ENCODE measurements around the gene HSPB8.

HSPB8 gene, protein sequence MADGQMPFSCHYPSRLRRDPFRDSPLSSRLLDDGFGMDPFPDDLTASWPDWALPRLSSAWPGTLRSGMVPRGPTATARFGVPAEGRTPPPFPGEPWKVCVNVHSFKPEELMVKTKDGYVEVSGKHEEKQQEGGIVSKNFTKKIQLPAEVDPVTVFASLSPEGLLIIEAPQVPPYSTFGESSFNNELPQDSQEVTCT

DNA sequence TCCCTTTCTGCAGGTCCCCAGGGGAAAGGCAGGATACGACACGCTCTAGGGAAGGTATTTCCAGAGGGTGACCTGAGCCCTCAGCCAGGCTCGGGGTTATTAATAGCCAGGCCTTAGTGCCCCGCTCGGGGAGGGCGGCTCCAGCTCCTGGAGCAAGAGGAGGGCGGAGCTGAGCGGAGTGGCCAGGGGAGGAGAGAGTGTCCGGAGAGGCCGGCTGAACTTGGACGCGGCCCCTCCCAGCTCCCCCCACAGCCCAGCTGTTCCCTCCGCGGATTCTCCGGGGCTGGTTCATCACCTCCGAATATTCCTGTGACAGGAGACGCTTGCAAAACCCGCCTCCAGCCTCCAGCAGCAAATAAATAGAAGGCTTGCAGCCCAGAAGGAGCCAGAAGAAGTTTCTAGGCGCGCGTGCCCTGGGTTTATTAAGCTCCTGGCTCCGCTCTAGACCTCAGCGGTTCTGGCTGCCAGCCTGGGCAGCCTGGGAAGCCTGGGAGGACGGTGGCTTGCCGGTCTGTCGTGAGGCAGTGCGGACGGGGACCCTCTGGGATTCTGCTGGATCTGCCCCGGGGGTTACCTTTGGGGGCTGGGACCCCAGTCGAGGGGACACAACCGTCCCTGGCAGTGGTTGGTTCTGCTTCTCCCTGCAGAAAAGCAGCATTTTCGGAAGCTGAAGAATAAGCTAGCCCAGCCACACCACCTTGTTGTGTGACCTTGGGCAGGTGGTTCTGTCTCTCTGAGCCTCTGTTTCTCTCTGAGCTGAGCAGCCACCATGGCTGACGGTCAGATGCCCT is at the start of gene HSPB8:
HSPB8 (plus strand) TSS at position 388 of the 791 bp plus-strand sequence; CDS start at position 770, 382 bp downstream.
- peak; percentile 75 for DNase-seq

DNA sequence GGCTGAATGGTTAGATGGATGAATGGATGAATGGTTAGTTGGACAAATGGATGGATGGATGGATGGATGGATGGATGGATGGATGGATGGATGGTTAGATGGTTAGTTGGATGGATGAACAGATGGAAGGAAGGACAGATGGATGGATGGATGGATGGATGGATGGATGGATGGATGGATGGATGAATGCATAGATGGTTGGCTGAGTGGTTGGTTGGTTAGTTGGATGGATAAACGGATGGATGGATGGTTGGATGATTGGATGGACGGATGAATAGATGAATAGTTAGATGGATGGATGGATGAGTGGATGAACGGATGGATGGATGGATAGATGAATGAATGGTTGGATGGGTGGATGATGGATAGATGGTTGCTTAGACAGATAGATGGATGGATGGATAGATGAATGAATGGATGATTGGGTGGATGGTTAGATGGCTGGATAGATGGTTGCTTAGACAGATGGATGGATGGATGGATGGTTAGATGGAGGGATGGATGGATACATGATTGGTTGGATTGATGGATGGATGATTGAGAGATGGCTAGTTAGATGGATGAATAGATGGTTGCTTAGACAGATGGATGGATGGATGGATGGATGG is 48.8 kb upstream of the HSPB8 start:
- no peak for DNase-seq

DNA sequence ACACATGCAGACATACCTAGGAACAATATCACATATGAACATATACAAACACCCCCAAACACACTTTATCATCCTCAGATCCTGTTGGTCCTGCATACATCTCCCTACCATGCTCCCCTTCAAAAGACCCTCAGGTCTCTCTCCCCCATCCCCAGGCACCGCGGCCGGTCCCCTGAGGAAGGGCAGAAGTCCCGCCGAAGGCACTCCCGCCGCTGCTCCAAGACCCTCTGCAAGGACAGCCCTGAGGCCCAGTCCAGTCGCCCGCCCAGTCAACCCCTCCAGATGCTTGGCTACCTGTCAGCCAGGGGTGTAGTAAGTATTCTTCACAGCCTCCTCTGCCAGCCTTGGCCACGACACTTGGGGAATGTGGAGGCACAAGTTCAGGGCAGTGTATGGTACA is 48.2 kb upstream of the HSPB8 start:
- DNase-seq: no peak

DNA sequence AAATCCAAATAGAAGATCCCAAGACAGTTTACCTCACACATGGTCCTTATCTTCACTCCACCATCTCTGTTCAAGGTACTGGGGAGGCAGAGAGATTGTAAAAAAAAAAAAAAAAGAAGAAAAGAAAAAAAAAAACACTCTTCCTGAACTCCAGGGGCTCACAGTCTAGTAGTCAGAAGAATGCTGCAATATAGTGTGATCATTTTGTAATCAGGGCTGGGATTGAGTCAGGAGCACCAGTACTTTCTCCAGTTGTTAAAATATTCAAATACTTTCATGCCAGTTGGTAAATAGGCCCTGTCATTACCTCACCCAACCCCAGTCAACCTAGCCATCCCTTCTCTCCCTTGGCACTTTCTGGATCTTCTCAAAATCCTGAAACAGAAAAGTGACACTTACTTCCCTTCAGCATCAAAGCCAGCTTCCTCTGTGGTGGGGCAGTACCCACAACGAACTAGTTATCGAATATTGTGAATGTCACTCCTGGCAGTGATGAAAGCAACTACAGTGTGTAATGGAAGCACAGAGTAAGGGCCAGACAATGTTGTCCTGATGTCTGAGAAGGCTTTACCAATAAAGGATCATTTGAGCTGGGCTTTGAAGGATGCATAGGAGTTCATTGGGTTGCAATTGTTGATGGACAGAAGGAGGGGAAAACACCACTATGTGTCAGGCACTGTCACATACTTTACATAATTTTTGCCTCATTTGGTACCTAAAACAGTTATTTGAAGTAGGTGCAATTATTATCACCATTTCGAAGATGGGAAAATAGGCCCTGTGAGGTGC is 44.3 kb upstream of the HSPB8 start:
- no peak for DNase-seq

DNA sequence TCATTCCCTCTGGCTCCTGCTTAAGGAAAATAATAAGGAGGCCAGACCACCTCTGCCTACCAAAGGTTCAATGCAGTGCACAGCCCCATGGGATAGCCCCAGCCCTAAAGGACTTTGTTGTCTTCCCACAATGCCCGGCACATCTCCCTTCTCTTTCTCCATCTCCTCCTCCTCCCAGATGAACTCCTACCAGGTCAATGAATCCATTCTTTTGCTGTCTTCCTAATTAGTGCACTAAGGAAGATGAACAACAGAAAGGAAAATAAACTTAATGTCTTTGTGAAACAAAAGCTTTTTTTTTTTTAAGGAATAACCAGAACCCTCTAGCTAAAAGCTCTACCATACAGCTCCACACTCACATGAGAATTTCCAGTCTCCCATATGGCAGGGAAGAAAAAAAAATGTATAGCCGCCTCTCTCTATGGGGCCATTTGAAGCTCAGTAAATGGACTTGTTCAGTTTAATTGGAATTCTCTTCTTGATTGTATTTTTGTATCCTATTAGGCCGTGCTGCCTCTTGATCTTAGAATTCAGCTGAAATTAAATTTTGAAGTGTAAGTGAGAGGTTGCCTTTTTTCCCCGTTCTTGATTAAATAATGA is 41.8 kb upstream of the HSPB8 start:
- no peak for DNase-seq

DNA sequence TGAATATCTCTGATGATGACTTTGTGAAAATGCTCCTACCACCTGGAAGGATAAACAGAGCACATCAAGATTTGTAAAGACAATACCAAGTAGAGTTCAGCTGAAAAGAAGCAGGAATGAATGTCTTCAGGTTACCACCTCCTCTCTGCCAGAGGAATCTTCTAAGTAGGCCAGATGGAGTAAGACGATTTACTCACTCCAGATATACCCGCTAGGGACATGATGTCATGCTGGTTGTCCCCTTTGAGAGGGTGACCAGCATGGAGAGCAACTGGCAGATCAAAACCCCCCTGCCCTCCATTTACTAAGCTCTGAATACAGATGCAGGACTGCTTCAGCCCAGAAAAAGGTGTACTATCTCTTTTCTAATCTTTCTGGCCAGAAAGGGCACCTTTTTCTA is 39.3 kb upstream of the HSPB8 start:
- no peak for DNase-seq

DNA sequence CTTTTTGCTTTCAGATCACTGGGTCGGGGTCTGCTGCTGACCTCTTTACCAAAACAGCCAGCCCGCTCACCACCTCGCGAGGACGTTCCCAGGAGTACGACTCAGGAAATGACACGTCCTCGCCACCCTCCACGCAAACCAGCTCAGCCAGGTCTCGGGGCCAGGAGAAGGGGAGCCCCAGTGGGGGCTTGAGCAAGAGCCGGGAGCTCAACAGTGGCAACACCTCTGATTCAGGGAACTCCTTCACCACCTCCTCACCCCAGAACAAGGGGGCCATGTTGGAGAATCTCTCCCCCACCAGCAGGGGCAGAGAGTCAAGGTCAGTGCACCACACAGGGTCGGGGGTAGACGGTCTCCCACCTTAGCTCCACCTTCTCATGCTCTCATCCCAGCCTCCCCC is 33.4 kb upstream of the HSPB8 start:
- DNase-seq: no peak

DNA sequence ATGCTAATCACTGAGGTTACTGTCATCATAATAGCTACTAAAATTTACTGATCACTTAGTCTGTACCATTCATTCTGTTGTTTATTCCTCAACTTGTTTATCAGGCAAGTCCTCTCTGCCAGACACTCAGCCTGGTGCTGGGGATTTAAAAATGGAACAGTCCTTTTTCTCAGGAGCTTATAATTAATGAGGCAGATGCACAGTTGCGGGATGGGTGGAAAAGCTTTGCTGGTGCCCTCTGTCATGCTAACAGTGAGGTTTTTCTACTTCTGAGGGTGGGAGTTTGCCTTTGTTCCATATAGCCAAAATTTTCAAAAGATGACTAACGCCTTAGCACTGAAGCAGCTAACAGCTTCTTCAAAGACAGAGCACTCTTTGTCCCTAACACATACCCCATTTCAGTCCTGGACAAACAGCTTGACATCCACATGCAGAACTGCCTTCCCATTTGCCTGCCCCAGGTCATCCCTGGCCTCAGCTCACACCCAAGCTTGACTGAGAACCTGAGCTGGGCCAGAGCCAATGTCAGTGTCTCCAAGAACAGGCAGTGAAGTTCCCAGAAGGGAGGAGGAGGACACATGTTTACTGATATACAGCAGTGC is 30.8 kb upstream of the HSPB8 start:
- no peak for DNase-seq

DNA sequence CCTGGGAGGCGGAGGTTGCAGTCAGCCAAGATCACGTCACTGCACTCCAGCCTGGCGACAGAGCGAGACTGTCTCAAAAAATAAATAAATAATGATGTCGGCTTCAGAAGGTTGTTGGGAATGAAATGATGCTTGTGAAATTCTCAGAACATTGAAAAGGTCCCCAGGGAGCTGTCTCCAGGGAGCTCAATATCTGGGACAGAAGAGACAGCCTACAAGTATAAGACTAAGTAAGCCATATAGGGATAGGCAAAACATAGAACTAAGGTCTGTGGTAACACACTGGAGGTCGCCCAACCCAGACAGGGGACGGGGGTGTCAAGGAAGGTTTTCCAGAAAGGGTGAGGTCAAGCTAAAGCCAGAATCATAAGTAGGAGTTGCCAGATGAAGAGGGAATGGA is 29.5 kb upstream of the HSPB8 start:
- DNase-seq: no peak

DNA sequence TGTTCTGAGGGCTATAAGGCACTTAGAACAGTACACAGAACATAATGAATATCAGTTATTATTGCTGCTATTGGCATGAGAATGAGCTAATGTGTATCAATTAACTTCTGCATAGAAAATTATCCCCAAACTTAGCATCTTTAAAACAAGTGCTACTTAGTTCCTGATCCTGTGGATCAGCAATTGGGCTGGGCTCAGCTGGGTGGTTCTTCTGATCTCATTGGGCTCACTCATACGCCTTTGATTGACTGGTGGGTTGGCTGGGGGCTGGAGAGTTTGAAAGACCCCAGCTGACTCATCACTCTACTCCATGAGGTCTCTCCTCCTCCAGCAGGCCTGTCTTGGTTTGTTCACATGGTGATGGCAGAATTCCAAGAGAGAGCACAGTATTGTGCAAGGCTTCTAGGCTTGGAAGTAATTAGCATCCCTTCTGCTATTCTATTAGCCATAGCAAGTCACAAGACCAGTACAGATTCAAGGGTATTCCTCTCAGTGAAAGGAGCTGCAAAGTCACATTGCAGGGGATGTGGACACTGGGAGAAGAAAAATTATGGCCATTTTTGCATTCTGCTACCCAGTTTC is 27.2 kb upstream of the HSPB8 start:
- no peak for DNase-seq

DNA sequence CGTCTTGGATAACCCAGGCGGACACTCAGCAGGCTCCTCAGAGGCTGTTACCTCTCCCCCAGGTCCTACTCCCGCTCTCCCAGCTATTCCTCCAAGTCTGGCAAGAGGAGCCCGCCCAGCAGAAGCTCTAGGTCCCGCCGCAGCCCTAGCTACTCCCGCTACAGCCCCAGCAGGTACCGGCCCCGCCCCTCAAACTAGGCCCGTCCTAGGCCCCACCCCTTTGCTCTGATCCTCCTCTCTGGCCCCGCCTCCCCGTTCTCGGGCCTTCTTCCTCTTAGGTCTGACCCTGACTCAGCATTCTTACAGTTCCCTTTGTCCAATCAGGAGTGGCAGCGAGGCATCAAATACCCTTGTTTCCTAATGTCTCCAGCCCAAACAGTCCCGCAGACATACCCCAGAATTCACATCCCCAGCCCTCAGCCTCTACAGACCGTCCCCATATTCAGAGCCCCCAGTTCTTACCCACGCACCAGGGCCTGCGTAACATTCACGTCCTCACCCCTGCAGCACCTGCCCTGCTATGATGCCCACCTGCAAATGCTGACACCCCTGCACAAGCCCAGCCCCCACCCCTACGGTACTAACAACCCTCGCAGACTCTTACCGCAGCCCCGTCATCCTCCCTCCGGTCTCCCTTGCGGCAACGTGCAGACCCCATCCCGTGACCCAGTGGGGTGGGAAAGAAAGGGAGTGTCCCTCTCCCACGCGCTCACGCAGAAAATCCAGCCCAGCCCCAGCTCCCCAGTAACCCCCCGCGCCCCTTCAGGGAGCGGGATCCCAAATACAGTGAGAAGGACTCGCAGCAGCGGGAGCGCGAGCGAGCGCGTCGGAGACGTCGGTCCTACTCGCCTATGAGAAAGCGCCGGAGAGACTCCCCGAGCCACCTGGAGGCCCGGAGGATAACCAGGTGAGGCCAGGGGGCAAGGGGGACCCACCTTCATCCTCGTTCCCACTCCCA is 25.0 kb upstream of the HSPB8 start:
- peak; percentile 34 for DNase-seq

DNA sequence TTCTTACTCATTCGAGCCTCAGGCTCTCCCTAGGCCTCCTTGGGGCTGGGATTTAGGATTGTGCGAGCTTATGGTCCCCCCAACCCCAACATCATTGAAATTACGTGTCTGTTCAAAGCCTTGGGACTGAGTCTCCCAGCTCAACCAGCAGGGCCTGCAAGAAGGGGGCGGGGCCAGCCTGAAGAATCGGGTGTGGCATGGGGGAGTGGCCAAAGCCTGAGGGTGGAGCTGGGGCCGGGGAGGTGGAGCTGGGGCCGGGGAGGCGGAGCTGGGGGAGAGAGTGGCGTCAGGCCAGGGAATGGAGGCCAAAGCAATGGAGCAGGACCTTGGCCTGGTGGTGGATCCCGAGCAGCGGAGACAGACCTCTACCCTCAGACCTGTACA is 24.3 kb upstream of the HSPB8 start:
- no peak for DNase-seq

DNA sequence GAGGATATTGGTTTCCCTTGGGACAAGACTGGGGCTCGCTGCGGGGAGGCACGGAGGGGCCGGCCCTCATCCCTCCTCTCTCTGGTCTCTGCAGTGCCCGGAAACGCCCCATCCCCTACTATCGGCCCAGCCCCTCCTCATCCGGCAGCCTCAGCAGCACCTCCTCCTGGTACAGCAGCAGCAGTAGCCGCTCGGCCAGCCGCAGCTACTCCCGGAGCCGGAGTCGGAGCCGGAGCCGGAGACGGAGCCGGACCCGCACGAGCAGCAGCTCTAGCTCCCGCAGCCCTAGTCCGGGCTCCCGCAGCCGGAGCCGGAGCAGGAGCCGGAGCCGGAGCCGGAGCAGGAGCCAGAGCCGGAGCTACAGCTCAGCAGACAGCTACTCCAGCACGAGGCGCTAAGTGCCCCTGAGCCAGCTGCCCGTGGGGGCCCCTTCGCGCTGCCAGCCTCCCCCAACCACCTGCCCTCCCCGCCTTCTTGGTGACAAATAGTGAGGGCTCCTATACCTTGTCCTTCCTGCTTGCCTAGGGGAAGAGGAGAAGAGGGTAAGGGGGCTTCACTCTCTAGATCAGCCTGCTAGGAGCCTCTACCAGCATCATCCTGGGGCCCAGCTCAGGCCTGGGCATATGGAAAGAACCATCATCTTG is 22.2 kb upstream of the HSPB8 start:
- no peak for DNase-seq

DNA sequence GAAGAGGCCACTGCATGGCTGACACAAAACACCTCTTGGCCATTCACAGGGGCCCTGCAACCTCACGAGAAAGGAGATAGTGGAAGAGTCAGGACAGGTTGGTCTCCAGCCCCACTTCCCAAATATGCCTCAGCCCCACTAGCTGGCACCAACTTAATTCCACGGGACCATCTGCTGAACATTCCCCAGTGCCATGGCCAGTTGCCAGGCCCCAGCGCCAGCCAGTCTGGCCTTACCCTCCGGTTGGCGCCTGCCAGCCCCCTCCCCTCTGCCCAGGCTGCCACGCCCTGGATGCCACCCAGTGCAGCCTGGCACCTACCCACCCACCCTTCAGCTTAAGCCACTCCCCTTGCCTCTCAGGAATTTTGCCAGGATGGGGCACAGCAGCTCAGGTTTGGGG is 21.2 kb upstream of the HSPB8 start:
- no peak for DNase-seq

DNA sequence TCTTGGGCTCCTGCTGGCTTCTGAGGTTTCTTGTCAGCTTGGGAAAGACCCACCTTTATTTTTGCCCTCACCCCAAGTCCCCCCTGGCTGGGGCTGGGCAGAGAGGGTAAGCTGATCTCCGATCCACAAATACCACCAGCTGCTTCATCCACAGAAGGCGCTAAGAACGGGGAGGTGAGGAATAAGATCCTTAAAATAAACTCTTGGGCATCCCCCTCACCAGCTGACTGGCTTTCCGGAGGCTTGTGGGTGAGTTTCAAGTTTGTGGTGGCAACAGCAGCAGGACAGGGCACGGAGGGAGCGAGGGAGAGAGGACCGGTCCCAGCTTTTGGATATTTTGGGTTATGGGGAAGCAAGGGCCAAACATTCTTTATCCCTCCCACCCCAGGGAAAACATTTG is 20.8 kb upstream of the HSPB8 start:
- no peak for DNase-seq

DNA sequence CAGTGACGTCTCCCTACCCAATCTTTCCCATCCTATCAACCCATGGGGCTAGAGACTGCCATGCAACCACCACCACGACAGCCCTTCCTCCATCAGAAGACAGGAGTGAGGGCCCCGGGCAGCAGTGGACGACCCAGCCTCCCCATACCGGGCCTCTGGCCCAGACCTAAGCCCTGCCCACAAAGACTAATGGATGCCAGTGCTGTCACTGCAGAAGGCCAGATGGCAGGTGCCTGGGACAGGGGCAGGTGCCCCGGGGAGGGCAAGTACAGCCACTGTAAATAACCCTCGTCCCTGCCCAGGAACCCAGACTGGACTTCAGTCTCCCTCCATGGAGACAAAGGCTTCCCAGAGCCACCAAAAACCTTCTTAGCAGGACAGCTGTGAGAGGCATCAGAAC is 20.3 kb upstream of the HSPB8 start:
- DNase-seq: no peak

DNA sequence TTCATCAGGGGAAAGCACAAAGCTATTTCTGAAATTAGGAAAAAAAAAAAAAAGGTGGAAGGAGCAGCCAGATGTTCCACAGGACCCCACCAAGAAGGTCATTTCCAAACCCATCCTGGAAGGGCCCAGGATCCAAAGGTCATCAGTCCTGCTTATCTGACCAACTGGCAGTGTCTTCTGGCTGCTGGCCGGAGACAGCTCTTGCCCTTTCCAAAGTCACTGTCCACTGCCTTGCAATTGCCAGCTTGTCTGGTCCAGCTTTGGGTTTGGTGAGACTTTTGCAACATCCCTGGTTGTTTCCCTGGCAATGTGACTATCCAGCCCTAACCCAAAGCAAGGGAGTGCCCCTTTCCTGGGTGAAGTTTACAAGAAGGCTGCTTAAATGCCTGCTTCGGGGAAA is 18.9 kb upstream of the HSPB8 start:
- DNase-seq: no peak

DNA sequence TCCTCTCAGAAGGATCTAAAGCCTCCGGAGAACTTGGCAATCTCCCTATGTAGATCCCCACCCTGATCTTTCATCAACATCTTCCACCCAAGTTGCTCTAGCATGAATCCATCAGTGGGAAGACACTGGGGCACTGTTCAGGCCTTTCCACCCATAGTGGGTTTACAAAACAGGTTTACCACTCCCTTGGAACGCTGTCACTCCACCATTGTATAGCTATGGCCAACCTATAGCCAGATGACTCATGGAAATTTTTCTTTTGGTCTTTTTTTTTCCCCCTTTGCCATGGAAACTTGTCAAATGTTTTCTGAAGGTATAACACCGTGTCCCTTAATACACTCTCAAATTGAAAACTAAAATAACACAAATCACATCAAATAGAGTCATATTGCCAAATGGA is 10.8 kb upstream of the HSPB8 start:
- no peak for DNase-seq

DNA sequence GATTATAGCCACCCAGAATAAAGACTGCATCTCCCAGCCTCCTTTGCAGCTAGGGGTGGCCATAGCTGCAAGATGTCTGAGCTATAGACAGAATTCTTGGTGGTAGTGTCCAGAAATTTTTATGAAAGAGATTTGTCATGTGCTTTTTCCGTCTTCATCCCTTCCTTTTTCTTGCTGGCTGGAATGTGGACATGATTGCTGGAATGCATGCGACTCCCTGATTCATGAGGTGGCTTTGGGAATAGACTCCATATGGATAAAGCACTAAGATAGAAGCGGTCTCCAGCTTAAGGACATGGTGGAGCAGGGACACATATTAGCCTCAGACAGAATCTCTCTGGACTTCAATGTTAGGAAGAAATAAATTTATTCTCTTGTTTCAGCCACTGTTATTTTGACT is 10.0 kb upstream of the HSPB8 start:
- no peak for DNase-seq

DNA sequence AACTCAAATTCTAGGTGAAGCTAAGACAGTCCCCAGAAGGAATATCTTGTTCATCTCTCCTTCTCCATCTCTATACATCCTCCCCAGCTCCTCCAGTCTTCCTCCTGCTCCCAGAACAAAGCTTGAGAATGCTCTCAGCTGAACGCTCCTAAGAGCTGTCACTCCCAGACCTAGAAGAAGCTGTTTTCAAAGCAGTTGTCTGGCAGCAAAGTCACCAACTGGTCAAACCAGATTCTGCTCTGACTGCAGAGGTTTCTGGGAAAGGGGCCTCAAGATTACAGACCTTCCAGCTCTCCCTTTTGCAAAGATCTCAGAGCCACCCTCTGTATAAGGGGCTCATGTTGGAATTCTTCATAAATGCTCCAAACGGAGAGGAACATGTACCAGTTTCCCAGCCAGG is 9.6 kb upstream of the HSPB8 start:
- DNase-seq: no peak

DNA sequence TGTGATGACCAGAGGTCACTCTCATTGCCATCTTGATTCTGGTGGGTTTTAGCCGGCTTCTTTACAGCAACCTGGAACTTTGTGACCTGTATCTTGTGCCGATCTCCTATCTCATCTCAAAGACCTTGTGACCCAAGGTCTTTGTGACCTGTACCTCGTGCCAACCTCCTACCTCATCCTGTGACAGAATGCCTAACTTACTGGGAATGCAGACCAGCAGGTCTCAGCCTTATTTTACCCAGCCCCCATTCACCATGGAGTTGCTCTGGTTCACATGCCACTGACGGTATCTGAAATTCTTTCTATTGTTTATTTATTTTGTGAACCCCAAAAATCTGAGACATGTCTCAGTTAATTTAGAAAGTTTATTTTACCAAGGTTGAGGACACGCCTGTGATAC is 7.4 kb upstream of the HSPB8 start:
- DNase-seq: no peak
